HuH-7 (cell line): ENCODE data around the gene IER2.

Experiments
- DNase-seq: peaks from one replicate; pipeline ENCODE4 v3.0.0; 2011; ENCODE audit warnings: low spot score

The IER2 gene

DNA sequence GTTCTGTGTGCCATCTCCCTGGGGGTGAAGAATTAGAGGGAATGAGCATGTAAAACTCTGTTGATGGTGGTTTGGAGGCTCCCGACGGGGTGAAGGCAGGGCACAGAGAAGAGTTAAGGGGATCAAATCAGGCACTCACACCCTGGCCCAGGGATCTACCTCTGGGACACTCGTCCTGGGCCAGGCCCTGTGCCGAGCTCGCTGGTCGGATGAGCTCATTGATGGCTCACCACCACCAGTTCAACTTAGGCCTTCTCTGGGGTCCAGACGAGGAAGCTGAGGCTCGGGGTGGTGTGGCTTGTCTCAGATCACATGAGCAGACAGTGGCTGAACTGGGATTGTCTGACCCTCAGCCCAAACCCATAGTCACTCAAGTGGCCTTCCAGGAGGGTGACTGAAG, 30.6 kb upstream of the IER2 start:
- DNase-seq, result no peak

DNA sequence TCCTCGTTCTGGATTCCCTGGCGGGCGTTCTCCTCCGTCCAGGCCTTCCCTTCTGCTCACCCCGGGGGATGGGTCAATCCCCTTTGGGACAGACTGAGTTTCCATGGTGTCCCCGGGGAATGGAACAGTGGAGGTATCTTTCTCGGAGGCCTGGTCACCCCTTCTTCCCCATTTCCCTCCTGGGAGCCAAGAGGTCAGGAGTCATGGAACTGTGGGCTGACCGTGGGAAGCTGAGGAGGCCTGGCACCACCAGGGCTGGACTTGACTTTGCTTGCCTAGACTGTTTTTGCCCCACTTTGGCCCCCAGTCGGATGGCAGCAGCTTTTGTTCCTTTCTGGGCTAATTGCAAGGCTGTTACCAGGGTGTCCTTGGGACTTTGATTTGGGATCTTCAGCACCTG, 30.2 kb upstream of the IER2 start:
- DNase-seq, result no peak

DNA sequence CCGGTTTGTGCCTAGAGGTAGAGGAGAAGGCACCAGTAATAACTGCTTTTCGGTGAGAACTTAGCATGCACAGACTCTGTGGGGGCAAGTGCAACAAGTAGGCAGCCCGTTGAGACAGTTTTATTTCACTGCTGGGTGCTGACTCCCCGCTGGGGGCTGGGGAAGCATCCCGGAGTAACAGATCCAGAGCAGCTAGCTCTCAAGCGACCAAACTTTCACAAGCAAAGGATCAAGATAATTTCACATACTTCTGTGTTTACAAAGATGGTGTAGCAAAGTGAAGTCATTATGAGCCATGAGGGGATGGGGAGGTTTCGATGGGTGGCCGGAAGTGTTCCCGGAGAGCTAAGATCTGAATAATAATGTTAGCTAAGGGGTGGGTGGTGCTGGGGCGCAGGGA, 29.4 kb upstream of the IER2 start:
- DNase-seq, result no peak

DNA sequence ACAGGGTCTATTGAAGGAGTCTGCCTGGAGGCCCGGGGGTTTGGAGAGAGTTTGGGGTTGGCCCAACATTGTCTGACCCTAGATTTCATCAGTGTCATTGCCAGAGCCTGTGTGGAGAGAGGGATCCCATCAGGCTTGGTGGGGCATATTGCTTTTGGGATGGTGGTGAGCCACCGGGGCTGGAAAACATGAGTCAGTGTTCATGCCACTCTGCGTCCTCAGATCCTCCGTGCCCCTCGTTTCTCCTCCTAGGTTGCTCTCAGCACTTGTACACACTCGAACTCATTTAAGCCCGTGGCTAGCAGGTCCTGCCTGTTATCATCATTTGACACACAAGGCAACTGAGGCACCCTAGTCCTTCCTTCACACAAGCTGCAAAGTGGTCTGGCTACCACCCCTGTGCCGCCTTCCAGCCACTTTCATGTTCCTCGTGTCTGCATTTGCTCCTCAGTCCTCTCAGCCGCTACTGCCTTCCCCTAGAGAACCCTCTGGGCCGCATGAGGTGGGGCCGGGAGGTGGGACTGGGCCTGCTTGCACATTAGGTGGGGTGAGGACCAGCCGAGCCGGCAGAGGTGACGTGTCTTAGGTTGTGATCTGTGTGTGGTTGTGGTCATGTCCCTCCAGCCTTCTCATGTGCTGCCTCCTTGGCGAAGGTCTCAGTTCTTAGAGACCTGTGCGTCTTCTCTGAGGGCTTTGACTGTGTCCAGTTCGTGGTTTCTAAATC, 28.5 kb upstream of the IER2 start:
- DNase-seq, result no peak

DNA sequence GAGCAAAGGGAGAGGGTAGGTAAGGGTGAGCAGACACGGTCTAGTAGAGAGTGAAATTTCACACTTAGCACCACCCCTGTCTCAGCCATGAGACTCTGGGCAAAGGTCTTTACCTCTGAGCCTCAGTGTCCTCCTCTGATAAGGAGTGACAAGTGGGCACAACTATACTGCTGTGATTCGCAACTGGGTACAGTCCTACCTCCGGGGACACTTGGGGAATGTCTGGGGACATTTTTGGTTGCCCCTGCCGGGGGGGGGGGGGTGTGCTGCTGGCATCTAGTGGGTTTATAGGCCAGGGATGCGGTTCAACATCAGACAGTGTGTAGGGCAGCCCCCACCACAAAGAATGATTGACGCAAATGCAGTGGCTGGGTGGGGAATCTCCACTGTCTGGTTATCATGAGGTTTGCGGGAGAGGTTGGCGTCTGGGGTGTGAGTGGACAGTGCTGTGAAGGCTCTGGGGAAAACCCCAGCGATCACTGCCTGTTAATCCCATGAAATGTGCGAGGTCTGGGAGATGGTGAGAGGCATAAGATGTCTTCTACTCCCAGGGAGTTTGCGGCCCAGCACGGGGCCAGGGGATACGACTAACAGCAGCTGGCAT, 27.8 kb upstream of the IER2 start:
- DNase-seq, result no peak

DNA sequence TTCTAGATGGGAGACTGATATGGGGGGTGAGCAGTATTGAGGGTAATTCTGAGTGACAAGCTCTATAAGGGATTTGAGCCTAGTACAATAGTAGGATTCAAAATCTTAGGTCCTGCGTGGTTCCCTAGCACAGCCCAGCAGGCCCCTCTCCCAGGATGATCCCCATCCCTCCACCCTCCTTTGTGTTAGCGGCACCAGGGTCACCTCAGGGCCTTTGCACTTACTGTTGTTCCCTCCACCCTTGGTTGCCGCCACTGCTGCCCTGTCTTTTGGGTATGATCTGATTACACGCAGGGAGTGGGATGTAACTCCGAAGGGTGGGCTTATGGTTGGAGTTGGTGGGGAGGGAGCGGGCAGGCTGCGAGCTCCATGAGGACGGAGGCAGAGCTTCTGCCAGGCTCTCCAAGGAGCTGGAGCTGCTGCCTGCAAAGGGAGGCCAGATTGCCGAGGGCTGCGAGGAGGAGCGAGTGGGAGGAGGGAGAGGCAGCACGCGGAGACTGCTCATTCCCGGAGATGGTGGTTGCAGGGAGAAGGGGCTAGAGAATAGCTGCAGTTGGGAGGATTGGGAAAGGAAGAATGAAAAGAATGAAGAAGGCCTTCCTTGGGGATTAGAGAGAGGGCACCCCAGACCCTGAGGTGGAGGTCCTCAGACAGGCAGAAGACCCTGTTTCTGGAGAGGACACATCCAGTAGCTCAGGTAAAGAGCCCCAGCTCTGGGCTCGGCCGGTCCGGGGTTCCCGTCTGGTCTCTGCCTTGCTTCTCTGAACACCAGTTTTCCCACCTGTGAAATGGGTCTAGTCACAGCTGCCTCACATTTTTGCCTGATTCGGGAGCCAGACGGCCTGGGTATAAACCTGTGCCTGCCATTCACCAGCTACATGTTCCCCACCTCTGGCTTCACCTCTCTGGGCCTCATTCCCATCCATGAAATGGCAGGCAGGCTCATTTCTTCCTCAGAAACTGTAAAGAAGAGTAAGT, 26.9 kb upstream of the IER2 start:
- DNase-seq, result no peak

DNA sequence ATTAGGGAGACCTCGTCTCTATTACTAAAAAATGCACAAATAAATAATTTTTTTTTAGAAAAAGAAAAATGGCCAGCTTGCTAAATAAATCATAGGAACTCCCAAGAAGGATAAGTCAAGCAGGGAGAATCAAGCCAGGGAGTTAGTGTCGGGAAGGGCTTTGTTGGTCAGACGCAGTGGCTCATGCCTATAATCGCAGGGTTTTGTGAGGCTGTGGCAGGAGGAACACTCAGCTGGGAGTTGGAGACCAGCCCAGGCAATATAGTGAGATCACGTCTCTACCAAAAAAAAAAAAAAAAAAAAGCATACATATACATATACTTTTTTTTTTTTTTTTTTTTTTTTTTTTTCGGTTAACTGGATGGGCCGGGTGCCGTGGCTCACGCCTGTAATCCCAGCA, 23.2 kb upstream of the IER2 start:
- no peak for DNase-seq

DNA sequence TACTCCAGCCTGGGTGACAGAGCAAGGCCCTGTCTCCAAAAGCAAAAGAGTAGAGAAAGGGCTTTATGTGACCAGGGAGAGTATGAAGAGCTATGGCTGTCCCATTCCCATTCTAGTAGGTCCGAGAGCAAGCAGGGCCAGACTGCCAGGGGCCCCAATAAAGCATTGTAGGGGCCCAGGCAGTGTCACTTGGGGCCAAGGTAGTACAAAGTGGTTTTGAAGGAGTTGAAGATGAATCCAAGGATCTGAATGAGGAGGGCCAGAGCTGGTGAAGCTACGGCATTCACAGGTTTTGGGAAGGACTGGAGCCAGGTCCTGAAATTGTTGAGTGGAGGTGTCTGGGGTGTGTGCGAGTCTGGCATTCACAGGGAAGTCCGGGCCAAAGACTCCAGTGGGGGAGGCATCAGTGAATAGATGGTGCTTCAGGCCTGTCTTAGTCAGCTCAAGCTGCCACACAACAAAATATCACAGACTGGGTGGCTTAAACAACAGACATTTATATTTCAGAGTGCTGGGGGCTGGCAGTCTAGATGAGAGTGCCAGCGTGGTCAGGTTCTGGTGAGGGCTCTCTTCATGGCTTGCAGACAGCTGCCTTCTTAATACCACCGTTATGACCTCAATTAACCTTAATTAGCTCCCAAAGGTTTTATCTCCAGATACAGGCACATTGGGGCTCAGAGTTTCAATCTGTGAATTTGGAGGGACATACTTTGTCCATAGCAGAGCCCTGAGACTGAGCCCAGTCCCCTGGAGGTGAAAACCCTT, 22.2 kb upstream of the IER2 start:
- no peak for DNase-seq

DNA sequence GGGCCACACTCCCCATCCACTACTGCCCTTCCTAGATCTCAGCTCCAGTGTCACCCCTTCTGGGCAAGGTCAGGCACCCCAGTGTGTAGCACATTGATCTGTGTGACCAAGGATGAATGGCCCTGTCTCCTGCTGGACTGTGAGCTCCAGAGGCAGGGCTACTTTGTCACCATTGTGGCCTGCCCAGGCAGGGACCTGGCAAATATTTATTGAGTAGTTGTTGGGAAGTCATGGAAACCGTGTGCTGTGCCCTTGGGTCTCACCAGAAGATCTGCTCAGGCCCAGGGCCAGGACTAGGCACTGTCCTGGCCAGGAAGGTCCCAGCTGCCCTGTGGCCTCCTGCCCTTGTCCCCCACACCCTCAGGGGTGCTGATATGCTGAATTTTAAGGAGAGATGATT, 21.6 kb upstream of the IER2 start:
- DNase-seq, result no peak

DNA sequence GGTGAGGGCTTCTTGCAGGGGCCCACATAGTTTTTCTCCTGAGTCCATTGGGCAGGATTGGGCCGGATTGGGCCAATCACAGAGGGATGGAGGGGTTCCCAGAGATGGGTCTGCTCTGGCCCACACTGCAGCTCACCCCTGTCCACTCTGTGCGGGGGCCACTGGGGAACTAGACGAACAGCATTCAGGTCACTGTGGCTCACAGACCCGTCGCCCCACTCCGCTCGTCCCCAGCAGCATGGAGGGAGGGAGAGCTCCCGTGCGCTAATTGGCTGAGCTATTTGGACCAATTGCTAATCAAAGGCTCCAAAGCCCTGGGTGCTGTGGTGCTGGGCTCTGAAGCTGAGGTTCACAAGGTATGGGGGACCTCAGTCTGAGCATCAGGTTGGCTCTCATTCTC, 20.8 kb upstream of the IER2 start:
- DNase-seq, result no peak

DNA sequence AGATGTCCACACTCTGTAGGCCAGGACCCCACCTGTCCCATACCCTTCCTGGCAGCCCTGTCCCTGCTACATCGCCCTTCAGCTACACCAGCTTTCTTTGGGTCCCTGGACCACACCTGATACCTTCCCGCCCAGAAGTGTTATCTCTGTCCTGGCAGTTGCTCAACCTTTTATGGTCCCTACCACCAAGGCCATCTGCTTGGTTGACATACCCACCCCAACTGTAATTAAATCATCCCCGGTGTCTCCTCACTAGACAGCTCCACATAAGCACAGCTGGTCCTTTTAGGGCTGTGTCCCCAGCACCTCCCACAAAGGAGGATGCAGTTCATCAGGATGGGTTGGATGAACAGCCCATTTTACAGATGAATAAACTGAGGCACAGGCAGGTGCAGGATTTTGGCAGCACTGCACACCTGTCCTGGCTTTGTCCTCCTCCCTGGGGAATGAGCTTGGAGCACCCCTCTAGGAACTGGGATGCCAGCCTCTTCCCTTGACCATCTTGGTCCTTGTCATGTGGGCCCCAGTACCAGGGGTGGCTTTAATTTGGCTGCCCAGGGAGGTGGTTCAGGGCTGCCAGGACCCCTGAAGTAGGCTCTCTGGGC, 19.2 kb upstream of the IER2 start:
- no peak for DNase-seq

DNA sequence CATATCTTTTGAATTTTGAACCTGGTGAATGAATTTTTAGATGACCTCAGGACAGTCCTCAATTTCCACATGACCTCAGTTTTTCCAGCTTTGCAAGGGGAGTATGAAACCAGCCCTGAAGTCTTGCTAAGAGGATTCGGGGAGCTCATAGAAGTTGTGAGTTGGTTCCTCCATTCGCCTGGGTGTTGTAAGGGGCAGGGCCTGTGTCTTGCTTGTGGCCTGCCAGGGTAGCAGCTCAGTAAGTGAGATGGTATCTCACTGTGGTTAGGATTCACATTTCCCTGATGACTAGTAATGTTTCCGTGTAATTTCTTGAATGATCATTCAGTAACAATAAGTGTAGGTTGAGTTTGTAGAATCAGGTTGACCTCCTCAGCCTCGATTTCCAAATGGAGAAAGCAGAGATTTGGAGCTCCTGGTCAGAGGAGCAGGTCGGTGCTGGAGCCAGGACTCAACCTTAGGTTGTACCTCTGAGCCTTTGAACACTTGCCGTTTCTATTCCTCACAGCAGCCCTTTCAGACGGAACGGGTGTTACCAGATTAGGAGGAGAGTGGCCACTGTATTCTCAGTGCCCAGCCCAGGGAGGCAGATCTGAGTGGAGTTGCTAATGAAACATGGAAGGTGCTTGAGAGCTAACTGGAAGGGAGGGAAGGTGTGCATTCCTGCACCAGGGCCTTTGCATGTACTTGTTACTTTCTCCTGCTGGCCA, 17.6 kb upstream of the IER2 start:
- no peak for DNase-seq

DNA sequence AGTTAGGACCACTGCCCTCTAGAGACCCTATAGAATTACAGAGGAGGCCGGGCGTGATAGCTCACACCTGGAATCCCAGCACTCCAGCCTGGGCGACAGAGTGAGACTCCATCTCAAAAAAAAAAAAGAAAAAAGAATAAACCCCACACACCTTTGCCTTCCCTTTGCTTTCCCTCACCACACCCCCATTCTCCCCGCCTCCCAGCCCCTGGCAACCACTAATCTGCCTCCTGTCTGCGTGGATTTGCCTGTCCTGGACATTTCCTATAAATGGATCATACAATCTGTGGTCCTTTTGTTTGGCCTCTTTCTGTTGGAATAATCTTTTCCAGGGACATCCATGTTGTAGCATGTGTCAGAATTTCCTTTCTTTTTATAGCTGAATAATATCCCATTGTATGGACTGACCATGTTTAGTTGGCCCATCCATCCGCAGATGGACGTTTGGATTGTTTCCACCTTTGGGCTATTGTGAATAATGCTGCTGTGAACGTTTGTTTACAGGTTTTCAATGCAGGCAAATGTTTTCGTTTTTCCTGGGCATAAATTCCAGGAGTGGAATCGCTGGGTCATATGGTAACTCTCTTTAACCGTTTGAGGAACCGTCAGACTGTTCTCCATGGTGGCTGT, 16.9 kb upstream of the IER2 start:
- no peak for DNase-seq

DNA sequence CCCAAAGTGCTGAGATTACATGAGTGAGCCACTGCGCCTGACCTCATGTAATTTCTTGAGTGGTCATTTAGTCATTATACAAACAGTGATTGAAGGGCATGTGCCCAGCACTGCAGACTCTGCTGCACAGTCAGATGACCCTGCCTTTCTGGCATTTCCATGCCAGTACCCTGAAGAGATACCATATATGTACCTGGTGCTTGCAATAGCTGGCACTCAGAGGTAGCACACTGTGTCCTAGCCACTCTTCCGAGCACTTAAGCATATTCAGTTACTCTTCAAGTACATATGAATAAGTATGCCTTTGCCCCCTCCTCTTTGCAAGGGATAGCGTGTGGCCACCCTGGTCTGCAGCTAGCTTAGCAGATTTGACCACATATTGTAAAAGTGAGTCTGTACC, 15.6 kb upstream of the IER2 start:
- no peak for DNase-seq

DNA sequence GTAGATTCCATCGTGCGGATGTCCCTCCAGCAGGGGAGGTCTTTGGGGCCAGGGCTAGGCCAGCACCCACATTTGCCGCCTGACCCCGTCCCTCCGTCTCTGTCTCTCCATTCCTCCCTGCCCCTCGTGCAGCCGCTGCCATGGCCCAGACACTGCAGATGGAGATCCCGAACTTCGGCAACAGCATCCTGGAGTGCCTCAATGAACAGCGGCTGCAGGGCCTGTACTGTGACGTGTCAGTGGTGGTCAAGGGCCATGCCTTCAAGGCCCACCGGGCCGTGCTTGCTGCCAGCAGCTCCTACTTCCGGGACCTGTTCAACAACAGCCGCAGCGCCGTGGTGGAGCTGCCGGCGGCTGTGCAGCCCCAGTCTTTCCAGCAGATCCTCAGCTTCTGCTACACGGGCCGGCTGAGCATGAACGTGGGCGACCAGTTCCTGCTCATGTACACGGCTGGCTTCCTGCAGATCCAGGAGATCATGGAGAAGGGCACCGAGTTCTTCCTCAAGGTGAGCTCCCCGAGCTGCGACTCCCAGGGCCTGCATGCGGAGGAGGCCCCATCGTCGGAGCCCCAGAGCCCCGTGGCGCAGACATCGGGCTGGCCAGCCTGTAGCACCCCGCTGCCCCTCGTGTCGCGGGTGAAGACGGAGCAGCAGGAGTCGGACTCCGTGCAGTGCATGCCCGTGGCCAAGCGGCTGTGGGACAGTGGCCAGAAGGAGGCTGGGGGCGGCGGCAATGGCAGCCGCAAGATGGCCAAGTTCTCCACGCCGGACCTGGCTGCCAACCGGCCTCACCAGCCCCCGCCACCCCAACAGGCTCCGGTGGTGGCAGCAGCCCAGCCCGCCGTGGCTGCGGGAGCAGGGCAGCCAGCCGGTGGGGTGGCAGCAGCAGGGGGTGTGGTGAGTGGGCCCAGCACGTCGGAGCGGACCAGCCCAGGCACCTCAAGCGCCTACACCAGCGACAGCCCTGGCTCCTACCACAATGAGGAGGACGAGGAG, 14.8 kb upstream of the IER2 start:
- no peak for DNase-seq

DNA sequence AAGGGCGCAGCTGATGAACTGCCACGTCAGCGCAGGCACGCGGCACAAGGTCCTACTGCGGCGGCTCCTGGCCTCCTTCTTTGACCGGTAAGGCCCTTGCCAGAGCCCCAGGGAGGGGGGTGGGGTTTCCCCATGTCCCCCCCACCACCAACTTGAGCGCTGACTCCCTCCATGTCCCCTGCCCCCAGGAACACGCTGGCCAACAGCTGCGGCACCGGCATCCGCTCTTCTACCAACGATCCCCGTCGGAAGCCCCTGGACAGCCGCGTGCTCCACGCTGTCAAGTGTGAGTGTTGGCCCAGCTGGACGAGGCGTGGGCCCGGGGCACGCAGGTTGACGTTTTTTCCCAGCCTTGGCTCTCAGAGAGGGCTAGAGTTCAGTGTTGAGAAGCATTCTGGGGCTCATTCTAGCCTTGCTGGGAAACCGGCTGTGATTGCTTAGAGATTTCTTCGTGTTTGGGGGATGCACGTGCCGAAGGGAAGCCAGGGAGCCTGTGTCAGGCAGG, 12.9 kb upstream of the IER2 start:
- DNase-seq, result no peak

DNA sequence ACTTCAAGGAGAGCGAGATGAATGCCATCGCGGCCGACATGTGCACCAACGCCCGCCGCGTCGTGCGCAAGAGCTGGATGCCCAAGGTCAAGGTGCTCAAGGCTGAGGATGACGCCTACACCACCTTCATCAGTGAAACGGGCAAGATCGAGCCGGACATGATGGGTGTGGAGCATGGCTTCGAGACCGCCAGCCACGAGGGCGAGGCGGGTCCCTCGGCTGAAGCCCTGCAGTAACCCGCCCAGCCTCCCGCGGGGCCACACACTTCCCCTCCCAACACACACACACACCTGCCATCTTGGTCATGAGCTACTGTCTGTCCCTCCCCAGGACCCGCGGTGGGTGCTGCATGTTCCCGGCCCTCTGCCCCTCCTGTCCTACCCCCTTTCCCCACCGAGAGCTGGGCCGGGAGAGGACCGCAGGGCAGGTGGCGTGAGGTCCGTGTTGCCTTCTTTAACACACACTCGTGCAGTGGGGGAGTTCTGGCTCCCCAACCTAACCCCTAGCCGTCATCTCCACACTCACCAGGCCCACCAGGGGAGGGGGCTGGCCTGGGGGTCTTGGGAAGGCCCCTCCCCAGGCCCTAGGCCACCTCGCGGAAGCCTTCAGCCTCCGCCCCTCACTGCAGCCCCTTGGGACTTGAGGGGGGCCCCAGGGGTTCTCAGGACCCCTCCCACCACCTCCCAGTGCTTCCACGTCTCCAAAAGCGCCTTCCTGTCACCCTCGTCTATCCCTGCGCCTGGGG, 11.9 kb upstream of the IER2 start:
- DNase-seq, result no peak

DNA sequence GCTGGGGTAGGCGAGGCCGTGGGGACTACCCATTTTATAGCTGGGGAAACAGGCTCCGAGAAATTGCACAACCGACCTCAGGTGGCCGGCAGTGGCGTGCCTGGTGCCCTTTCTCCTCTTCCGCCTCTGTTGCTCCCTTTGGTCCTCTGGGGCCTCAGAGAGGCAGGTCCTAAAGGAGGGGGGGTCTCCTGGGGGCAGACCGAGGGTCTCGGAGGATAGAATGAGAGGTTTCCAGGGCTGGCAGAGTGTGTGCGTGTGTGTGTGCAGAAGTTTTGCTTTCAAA, 11.4 kb upstream of the IER2 start:
- no peak for DNase-seq
